Dendritic cell treated with granulocyte-macrophage colony-stimulating factor and Interleukin-4, amounts not matched to agents 40 ng/mL and 50 ng/mL, for 4 days (primary cell): ENCODE measurements around the gene CLPSL2.

Source experiments
- H3K27ac Mint-ChIP-seq: one replicate; pipeline ENCODE4 v1.8.0; 2022; ENCODE audit warnings: mild to moderate bottlenecking, mixed read lengths
- H3K27me3 Mint-ChIP-seq: one replicate; pipeline ENCODE4 v1.8.0; 2022; ENCODE audit warnings: mild to moderate bottlenecking, mixed read lengths
- H3K36me3 Mint-ChIP-seq: one replicate; pipeline ENCODE4 v1.8.0; 2022; ENCODE audit warnings: low read depth, mixed read lengths
- H3K4me1 Mint-ChIP-seq: one replicate; pipeline ENCODE4 v1.8.0; 2022; ENCODE audit warnings: low read depth, mixed read lengths
- H3K4me3 Mint-ChIP-seq: one replicate; pipeline ENCODE4 v1.8.0; 2022; ENCODE audit warnings: mild to moderate bottlenecking, moderate library complexity, mixed read lengths
- H3K9me3 Mint-ChIP-seq: one replicate; pipeline ENCODE4 v1.8.0; 2022; ENCODE audit warnings: mixed read lengths
- intact Hi-C: fragments of 100-400 bp; cut with micrococcal nuclease; formaldehyde crosslinking; loops from one replicate; pipeline ENCODE4 v1.15.0; 2022

The CLPSL2 gene

GRCh38 chr6:35809809-35810208 lies 33.4 kb downstream of the CLPSL2 start:
- Mint-ChIP-seq H3K9me3 (no peaks in the 10 kb centered on the region), H3K27me3 (peaks cover 19% of the 10 kb centered on the region), H3K36me3 (no peaks in the 10 kb centered on the region), H3K4me3 (no peak overlapping the region), H3K4me1 (no peaks in the 10 kb centered on the region), H3K27ac (no peak overlapping the region)
- intact Hi-C loops, result no loop called here

- Mint-ChIP-seq H3K27ac (no peak overlapping the region), H3K4me1 (no peaks in the 10 kb centered on the region), H3K4me3 (no peak overlapping the region), H3K9me3 (no peaks in the 10 kb centered on the region), H3K27me3 (peaks cover 10% of the 10 kb centered on the region), H3K36me3 (no peaks in the 10 kb centered on the region)
- intact Hi-C loops, result no loop called here
Measured at GRCh38 chr6:35810971-35811698, 34.7 kb downstream of the CLPSL2 start.

DNA sequence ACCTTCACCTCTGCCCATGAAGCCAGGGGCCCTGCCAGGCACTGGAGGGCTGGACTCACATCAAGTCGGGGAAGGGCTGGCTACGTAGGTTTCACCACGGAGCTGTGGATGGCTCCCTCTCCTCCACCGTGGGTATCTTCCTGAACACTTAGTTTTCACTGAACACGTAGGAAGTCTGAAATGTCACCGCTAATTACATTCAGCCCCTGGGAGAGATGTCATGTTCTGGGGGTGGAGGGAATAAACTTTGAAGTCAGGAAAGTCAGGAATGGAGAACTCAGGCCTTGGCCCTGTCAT lies 35.2 kb downstream of the CLPSL2 start:
- no peak overlapping the region for H3K27ac Mint-ChIP-seq
- H3K4me3 Mint-ChIP-seq, result no peak overlapping the region
- peaks cover 7% of the 10 kb centered on the region for H3K27me3 Mint-ChIP-seq
- intact Hi-C loops, result no loop called here
- H3K4me1 Mint-ChIP-seq, result no peaks in the 10 kb centered on the region
- H3K36me3 Mint-ChIP-seq, result no peaks in the 10 kb centered on the region
- no peaks in the 10 kb centered on the region for H3K9me3 Mint-ChIP-seq

- no peaks in the 10 kb centered on the region for H3K36me3 Mint-ChIP-seq
- no peak overlapping the region for H3K27ac Mint-ChIP-seq
- intact Hi-C loops, result no loop called here
- H3K4me3 Mint-ChIP-seq, result no peak overlapping the region
- no peaks in the 10 kb centered on the region for H3K4me1 Mint-ChIP-seq
- peaks cover 3% of the 10 kb centered on the region for H3K27me3 Mint-ChIP-seq
- no peaks in the 10 kb centered on the region for H3K9me3 Mint-ChIP-seq
Measured at GRCh38 chr6:35817515-35817914, 41.1 kb downstream of the CLPSL2 start.

GRCh38 chr6:35823601-35824000 lies 47.2 kb downstream of the CLPSL2 start:
- no peak overlapping the region for H3K4me3 Mint-ChIP-seq
- no peaks in the 10 kb centered on the region for H3K9me3 Mint-ChIP-seq
- no peaks in the 10 kb centered on the region for H3K36me3 Mint-ChIP-seq
- H3K27ac Mint-ChIP-seq, result no peak overlapping the region
- H3K4me1 Mint-ChIP-seq, result no peaks in the 10 kb centered on the region
- intact Hi-C loops, result no loop called here
- H3K27me3 Mint-ChIP-seq, result peaks cover 3% of the 10 kb centered on the region

DNA sequence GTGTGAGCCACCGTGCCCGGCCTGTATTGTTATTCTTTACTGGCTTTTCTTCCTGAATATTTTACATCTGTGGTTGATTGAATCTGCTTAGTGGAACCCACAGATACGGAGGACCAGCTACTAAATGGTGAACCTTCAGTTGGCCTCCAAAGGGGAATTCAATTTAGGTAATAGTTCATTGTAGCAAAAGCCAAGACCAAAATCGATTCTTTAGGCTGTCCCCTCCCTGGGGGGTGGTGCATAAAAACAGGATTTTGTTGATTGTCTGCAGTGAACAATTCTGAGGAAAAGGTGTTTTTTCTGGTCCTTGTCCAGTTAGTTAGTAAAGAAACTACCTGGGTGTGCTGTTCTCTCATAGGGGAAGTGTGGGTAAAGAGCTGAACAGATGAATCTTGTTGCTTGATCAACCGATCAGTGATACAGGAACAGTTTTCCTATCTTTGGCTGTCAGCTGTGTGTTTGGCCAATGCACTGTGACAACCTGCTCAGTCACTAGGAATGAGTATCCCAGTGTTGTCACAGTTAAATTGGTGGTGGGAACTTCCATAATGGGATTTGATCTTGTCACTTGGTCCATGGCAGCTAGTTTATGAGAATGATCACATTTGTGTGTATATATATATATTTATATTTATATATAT lies 48.3 kb downstream of the CLPSL2 start:
- H3K27me3 Mint-ChIP-seq, result peaks cover 2% of the 10 kb centered on the region
- H3K27ac Mint-ChIP-seq, result no peak overlapping the region
- H3K36me3 Mint-ChIP-seq, result no peaks in the 10 kb centered on the region
- H3K4me1 Mint-ChIP-seq, result no peaks in the 10 kb centered on the region
- no peaks in the 10 kb centered on the region for H3K9me3 Mint-ChIP-seq
- no peak overlapping the region for H3K4me3 Mint-ChIP-seq
- intact Hi-C loops, result no loop called here
